ENCODE measurements around the gene CPNE6.
A peak's percentile ranks its signal among the peaks of the same experiment; 100 is the strongest.
"Not testable (repeated sequence)": the region's sequence is repeated elsewhere in the genome, so short reads cannot be mapped to it uniquely, and the experiment has no call there.

Gene CPNE6

DNA sequence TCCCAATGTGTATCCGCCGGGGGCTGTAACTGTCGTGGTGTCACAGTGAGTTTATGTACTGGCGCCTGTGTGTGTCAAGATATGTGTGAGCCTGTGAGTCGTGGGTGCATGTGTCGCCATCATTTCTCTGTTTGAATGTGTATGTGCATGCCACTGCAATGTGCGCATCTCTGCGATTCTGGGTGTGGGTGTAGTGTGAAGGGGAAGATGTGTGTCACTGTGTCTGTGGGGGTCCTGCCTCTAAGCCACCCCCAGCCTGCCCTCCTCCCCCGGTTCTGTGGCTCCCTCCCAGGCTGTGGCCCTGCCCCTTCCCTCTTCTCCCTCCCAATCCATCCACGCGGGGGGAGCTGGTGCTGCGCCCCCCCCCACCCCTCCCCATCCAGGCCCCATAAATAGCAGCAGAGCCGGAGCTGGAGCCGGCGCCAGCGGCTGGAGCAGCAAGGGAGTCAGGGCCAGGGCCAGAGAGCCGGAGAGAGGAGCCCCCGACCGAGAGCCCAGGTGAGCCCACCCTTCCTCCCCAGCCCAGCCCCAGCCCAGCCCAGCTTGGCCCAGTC, at the start of gene CPNE6:
CPNE6 (plus strand) TSS at position 419 of the 554 bp plus-strand sequence. CDS start 1,375 bp downstream, outside the sequence.
- DNase-seq = peak in 1 of 2 donors; percentile 34

DNA sequence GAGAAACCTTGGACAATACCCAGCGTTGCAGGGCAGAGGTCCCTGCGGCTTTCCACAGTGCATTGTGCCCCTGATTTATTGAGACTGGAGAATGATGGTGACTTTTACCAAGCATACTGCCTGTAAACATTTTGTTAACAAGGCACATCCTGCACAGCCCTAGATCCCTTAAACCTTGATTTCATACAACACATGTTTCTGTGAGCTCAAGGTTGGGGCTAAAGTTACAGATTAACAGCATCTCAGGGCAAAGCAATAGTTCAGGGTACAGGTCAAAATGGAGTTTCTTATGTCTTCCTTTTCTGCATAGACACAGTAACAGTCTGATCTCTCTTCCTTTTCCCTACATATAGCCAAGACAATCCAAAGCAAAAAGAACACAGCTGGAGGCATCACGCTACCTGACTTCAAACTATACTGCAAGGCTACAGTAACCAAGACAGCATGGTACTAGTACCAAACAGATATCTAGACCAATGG, 46.4 kb upstream of the CPNE6 start:
- not testable (repeated sequence) for DNase-seq

DNA sequence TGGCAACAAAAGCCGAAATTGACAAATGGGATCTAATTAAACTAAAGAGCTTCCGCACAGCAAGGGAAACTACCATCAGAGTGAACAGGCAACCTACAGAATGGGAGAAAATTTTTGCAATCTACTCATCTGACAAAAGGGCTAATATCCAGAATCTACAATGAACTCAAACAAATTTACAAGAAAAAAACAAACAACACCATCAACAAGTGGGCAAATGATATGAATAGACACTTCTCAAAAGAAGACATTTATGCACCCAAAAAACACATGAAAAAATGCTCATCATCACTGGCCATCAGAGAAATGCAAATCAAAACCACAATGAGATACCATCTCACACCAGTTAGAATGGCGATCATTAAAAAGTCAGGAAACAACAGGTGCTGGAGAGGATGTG, 41.7 kb upstream of the CPNE6 start:
- DNase-seq = not testable (repeated sequence)

DNA sequence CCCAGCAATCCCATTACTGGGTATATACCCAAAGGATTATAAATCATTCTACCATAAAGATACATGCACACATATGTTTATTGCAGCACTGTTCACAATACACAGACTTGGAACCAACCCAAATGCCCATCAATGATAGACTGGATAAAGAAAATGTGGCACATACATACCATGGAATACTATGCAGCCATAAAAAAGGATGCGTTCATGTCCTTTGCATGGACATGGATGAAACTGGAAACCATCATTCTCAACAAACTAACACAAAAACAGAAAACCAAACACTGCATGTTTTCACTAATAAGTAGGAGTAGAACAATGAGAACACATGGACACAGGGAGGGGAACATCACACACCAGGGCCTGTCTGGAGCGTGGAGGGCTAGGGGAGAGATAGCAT, 40.0 kb upstream of the CPNE6 start:
- not testable (repeated sequence) for DNase-seq

DNA sequence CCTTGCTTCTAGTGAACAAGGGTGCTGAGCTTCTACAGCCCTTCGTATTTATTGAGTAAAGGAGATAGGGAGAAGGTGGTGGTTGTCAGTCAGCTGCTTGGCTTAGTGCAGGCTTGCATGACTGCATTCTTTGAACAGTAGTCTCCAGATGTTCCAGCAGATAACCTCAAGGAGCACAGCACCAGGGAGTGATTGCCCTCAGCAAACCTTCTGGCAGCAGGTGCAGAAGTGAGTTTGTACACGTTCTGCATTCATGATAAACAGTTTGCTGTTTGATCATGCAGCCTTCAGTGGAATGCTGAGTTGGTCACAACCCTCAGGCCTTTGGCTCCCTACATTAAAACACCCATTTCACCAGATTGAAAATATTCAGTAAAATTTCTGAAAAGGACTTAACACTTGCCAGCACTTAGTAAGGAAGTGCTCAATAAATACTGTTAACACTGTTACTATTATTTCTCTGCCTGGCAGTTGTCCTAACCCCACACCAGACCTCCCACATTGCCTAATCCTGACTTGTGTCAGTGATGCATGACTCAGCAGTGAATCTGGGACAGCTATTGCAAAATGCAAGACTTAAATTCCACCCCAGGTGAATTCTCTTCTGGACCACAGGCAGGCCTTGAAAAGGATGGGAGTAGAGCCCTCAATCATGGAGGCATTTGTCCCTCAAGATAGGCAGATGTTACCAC, 38.5 kb upstream of the CPNE6 start:
- no peak for DNase-seq

DNA sequence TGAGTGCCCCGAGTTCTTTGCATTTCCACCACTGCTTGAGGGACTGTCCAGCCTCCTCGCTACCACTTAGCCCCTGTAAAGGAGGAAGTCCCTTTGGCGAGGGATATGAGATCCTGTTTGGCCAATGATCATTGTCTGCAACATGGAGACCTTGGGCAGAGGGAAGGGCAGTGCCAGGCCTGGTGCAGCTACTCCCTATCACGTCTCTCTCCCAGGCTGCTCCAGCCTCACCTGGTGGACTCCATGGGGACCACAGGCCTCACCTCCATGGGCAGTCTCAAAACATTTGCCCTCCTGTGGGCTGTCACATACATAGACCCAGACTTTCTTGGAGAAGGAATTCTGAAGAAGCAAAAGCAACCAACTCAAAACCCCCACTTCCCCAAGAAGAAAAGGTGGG, 35.6 kb upstream of the CPNE6 start:
- DNase-seq = not testable (repeated sequence)

DNA sequence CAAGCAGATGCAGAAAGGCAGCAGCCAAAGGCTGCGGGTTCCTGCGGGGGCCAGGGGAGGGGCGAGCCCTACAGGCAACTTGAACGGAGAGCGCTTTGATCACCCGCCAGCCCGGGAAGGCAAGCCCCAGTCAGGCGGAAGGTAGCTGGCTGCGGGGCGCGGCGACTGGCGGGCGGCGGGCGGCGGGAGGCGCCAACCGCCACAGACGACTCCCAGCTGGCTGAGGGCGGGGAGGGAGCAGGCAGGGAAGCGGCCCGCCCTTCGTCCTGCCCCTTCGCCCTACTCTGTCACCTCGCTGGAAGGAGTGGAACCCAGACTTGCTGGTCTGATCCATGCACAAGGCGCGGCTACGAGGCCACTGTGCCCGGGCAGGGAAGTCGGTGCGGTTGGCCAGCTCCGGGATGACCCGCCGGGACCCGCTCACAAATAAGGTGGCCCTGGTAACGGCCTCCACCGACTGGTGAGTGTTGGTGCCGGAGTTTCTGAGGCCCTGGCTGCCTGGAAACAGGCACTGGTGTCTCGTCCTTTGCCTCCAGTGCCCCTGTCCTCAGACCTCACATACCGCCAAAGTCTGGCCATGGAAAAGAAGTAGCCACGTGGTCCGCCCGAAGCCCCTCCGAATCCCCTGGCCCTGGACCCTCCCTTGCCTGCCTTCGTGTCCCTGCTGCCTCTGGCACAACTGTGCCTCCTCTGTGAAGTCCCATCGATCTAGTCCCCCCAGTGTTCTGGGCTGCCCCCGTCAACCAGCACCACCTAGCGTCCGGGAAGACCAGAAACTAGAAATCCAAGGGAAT, 35.0 kb upstream of the CPNE6 start:
- DNase-seq = peak; percentile 77 to 78

DNA sequence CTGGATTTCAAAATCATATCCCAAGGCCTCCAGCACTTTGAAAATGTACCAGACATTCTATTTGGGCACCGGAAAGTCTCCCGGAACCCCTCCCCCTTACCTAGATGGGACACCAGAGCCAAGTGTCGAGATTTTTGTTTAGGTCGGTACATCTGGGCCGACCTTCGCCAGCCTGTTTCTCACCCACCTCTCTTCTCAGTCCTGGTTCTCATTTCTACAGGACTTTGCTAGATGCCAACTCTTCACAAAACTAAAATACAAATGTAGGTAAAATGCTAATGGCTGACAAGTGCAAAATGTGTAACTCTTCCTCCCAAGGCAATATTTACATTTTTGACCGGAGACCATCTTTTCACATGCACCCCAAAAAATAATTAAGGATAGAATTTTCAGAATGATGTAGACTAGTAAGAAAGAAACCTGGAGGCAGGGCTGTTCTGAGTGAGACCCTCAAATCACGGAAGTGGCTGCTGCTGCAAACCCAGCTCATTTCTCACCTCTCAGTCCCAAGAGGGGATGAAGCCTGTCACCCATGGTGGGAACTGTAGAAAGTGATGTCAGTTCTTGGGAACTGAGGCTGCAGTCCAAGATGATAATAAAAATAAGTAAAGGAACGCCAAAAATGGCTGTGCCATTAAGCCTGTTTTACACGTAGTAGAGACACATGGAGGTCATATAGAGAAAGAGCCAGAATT, 34.3 kb upstream of the CPNE6 start:
- not testable (repeated sequence) for DNase-seq

DNA sequence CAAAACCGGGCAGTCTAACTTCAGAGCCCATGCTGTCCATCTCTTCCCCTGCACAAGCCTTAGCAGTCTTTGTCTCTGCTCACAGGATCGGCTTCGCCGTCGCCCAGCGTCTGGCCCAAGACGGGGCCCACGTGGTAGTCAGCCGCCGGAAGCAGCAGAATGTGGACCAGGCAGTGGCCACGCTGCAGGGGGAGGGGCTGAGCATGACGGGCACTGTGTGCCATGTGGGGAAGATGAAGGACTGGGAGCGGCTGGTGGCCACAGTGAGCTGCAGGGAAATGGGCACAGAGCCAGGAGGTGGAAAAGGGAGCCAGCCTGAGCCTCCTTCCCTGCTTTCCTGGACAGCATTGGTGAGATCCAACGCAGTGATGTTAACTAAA, 33.7 kb upstream of the CPNE6 start:
- DNase-seq = no peak

DNA sequence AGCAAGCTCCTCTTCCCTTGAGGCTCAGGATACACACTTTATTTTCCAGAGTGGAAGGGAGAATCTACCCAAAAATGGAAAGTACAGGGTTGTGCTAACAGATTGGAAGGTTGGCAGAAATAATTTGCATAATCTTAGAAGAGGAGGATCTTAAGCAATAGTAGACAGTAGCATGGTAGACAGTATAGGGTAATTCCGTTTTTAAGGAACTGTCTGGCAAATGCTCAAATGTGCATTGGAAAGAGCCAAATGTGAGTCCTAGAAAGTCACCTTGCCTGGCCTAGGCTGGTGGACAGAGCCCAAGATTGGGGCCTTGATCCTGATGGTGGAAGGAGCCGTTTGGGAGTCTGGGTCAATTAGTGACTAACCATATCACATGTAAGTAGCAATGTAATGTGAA, 32.7 kb upstream of the CPNE6 start:
- no peak for DNase-seq

DNA sequence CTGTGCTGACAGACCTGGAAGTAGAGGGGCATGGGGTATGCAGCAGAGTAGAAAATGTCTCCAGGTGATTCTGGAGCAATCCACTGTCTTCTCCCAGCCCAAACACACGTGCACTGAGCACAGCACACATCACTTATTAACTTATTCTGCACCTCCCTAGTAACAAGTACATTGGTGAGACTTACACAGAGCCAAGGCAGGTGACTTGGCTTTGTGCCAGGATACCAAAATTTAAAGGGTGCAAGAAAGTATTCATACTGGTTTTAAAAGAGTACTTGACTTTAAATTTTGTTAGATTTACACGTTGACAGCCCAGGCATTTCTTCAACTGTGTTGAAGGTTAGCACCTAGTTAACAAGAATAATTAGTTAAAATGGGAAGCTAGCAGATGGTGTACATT, 30.7 kb upstream of the CPNE6 start:
- DNase-seq = no peak

DNA sequence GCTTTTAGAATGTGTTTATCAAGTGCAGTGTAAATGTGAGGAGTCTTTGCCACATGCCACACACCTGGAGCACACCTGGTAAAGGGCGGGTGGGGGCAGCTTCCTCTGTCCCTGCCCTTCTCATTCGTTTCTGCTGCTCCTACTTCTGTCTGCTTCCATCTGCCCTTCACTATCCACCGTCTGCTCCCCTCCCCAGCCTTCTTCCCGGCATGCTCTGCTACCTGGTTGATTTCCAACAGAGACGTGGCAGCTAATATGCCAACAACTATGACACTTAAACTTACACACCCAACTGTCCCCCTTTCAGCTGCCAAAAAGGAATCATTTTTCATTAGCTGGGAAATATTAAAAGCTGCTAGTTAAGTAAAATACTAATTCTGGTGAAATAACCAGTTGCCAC, 28.6 kb upstream of the CPNE6 start:
- no peak for DNase-seq

DNA sequence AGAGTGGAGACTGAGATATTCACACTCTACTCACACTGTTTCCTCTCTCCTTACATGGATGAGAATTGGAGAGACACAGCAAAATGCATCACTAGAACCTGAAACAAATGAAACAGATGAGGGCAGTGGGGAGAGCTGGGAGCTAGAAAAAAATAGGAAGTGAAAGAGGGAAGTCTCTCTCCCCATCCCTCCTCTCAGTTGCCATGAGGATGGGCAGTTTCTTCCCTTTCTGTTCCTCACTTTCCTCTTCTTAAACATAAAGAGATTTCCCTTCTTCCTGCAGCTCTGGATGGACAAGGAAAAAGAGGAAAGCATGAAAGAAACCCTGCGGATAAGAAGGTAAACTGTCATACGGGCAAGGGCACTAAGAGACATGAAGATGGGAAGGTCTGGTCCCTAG, 22.4 kb upstream of the CPNE6 start:
- not testable (repeated sequence) for DNase-seq

DNA sequence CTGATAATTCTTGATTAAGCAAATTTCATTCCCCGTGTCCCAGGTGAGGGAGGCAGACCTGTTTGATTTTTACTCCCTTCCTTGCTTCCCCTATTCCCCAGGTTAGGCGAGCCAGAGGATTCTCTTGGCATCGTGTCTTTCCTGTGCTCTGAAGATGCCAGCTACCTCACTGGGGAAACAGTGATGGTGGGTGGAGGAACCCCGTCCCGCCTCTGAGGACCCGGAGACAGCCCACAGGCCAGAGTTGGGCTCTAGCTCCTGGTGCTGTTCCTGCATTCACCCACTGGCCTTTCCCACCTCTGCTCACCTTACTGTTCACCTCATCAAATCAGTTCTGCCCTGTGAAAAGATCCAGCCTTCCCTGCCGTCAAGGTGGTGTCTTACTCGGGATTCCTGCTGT, 20.6 kb upstream of the CPNE6 start:
- DNase-seq = not testable (repeated sequence)

DNA sequence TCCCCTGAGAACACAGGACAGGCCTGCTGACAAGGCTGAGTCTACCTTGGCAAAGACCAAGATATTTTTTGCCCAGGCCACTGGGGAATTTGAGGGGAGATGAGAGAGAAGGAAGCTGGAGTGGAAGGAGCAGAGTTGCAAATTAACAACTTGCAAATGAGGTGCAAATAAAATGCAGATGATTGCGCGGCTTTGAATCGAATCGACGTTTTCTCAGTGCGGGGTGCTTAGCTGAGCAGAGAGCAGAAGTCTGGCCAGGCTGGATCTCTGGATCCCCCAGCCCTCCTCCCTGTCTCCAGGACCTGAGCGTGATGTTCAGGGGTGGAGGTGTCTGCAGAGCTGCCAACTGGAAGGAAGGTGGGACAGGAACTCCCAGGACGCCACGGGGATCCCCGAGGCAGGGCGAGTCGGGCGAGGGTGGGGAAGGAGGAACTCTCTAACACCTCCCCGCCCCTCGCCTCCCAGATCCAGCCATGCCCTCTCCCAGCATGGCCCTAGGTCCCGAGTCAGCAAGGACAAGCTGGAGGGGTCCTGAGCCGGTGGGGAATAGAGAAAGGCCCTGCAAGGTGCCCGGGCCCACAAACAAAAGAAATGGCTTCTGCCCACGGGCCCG, 20.1 kb upstream of the CPNE6 start:
- DNase-seq = no peak

DNA sequence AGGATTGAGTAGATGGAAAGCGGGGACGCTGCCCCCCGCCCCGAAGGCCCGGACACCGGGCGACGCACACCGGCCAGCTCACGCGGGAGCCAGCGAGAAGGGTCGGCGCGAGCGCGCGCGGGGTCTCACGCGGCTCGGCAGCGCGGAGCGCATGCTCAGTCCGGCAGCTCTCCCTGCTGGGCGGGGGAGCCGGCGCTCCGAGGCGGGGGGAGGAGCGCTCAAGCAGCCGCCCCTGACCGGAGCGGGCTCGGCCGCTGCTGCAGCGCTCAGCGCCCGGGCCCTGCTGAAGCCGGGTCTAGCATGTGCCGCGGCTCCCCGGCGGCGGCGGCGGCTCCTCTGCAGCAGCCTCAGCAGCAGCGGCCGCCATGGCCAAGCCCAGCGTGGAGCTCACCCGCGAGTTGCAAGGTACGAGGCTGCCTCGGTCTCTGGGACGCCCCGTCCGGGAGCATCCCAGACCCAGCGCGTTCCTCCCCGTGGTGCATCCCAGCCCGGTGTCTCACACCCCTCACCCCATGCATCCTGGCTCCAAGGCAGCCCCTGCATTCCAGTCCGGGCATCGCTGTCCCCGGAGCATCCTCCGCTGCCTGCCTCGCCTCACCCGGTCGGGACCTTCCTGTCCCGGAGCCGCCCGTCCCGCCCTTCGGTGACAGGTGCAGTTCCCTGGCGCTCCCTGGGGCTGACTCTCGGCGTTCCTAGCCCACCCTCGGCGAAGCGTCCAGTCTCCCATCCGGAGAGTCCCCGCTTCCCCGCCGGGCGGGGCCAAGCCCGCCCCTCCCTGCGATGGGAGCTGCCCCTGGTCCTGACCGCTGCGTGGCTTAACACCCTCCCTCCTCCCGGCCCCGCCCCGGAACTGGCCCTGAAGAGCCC, 19.3 kb upstream of the CPNE6 start, which contains the start of gene CARMIL3:
CARMIL3 (plus strand) TSS at position 221 of the 867 bp plus-strand sequence; CDS start at position 366, 145 bp downstream.
- peak; percentile 55 to 73 for DNase-seq

DNA sequence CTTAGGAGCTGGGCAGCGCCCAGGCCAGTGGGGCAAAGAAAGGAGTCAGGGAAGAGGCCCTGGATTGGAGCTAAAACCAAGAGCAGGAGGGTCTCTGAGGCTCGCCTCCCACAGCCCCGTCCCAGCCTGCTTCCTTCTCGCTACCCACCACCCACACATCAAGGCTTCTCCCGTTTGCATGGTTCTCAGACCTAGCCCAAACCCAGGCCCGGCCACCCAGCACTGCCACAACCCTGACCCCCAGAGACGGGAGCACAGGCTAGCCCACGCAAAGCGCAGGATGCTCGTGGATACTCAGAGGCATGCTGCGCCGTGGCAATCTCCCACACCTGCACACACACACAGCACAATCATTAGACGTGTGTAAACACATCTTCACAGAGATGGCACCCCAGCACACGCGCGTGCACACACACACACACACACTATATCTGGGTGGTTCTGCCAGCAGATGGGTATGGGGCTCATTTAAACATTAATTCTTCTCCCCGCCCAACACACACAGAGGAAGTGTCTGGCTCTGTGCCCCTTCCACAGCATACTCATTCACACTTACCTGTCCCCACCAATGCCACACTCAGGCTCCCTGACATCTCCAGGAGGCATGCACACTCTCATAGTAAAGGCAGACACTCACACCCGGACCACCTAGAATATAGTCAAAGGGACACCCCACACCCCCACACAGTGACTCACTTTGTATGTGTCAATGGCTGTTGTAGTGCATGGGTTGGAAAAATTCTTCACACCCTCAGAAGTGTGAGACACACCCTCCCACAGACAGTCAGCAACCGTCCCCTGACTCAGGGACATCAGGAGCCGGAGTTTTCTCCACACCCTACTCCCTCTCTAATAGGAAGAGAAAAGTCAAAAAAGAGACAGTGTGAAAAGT, 18.5 kb upstream of the CPNE6 start:
- no peak for DNase-seq

DNA sequence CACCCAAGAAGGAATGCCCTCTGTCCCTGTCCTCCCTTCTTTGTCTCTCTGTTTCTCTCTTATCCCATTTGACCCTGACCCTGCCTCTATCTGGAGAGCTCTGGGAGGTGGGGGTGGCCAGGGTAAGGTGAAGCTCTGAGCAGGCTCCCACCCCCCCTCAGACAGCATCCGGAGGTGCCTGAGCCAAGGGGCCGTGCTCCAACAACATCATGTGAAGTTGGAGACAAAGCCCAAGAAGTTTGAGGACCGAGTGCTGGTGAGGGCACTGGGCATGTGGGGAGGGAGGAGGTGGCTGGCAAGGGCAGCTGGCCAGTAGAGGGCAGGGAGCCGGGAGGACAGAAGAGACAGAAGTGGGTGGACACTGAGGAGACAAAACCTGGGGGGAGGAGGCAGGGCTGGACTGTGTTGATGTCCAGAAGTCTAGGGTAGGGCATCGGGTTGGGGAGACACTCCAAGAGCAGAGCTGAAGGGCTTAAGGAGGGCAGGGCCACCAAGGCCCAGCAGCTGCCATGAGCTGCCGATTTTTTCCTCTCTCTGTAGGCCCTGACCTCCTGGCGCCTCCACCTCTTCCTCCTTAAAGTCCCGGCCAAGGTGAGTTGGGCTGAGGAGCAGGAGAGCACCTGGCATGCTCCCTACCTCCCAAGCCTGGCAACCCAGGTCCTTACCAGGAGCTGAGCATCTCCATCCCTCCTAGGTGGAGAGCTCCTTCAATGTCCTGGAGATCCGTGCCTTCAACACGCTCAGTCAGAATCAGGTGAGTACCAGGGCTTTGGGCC, 17.6 kb upstream of the CPNE6 start:
- DNase-seq = no peak

DNA sequence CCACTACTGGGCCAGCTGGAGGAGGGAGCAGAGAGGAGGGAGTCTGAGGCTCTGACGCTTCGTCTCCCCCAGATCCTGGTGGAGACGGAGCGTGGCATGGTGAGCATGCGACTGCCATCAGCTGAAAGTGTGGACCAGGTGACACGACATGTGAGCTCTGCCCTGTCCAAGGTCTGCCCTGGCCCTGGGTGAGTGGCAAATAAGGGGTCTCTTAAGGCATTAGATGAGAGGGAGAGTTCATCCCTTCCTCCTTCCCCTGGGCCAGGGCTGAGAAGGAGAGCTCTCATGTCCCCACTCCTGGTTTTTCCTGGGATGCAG, 17.1 kb upstream of the CPNE6 start:
- no peak for DNase-seq

DNA sequence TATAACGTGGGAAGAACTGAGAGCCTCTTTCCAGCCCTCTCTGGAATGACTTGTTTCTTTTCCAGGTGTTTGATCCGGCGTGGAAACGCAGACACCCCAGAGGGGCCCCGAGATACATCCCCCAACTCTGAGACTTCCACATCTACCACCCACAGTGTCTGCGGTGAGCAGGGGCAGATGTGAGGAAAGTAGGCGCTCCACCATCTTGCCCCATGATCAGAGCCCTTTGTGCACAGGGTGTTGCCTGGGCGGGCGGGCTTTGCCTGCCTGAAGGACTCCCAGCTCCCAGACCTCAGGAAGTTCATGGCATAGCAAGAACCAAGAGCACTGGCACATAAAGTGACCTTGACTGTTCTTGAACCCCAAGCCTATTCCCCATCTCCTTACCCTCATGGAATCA, 16.7 kb upstream of the CPNE6 start:
- no peak for DNase-seq

All from hippocampal formation (tissue), 2 donors.